ENCODE results near the gene TP53.
"Not testable (repeated sequence)": the region's sequence is repeated elsewhere in the genome, so short reads cannot be mapped to it uniquely, and the experiment has no call there.

TP53 gene

DNA sequence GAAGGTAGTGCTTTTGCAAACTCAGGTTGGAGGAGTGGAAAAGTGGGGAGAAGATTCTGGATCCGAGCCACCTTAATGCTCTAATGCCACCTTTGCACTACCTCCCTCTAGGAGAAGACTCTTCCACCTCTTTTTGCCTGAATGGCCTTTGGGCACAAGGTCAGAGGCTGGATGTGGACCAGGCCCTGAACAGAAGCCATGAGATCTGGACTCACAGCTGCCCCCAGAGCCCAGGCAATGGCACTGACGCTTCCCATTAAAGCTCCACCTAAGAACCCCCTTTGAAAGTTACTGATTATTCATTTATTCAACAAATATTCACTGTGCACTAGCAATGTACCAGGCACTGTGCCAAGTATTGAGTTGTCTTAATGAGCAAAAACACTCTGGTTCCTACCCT lies 54.2 kb downstream of the TP53 start:
- DNase-seq (ENCODE audit: low spot score in 2 of 2) (no peak), ATAC-seq (no peak)
- Mint-ChIP-seq H3K9me3 (no peaks in the 10 kb centered on the region), H3K4me1 (no peaks in the 10 kb centered on the region), H3K4me3 (no peak overlapping the region), H3K36me3 (peaks cover 5% of the 10 kb centered on the region), H3K27ac (peak overlapping the region; percentile 35)

- ATAC-seq, result peak; percentile 46
- H3K4me3 Mint-ChIP-seq, result no peak overlapping the region
- peak overlapping the region; percentile 40 for H3K27ac Mint-ChIP-seq
These were observed 54.8 kb downstream of the TP53 start for GRCh38 chr17:7632492-7632894.

DNA sequence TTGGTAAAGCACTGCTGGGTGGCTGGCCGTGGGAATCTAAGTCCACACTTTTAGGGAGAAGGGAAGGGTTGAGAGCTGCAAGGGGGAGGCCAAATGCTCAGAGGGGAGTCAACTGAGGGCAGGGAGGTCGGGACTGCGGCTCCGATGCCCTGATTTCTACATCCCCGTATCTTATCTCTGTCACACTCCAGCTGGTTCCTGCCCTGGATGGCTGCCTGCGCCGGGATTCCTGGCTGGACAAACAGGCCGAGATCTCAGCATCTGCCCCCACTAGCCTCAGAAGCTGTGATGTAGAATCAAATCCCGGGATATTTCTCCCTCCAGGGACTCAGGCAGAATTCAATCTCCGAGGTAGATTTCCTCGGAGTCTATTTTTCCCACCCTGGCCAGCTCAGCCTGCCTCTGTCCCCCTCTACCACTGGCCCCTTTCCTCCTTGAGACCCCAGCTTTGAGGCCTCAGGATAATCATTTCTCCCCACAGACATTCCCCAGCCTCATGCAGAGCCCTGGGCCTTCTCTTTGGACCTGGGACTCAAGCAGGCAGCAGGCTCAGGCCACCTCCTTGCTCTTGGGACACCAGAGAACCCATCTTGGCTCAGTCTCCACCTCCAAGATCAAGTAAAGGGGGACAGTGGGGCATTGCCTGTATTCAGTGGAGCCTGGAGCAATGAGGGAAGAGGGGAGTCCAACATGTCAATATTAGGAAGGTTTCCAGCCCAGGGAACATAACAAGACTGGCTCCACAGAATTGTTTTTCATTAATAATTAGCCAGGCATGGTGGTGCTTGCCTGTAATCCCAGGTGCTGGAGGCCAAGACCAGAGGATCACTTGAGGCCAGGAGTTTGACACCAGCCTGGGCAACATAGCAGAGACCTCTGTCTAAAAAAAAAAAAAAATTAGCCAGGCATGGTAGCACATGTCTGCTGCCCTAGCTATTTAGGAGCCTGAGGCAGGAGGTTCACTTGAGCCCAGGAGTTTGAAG lies 55.6 kb downstream of the TP53 start:
- peaks cover 6% of the 10 kb centered on the region for H3K36me3 Mint-ChIP-seq
- H3K27ac Mint-ChIP-seq, result peak overlapping the region; percentile 40
- no peaks in the 10 kb centered on the region for H3K9me3 Mint-ChIP-seq
- peaks cover 5% of the 10 kb centered on the region for H3K4me1 Mint-ChIP-seq
- ATAC-seq, result no peak
- DNase-seq (ENCODE audit: low spot score in 2 of 2), result no peak
- H3K4me3 Mint-ChIP-seq, result no peak overlapping the region

More at GRCh38 chr17:7632492-7632894, 54.8 kb downstream of the TP53 start:
- Mint-ChIP-seq H3K4me1 (no peaks in the 10 kb centered on the region), H3K9me3 (no peaks in the 10 kb centered on the region), H3K36me3 (peaks cover 6% of the 10 kb centered on the region)
- DNase-seq (ENCODE audit: low spot score in 2 of 2), result no peak

GRCh38 chr17:7629939-7630571 lies 57.2 kb downstream of the TP53 start, which contains the start of gene SHBG:
SHBG (plus strand) TSS chr17:7630135; CDS start chr17:7630173, 38 bp downstream.
- Mint-ChIP-seq H3K27ac (peak within 1 kb of the TSS; percentile 2), H3K4me3 (no peak within 1 kb of the TSS), H3K4me1 (peaks cover 12% of the 10 kb centered on the region), H3K36me3 (peaks cover 18% of the 10 kb centered on the region), H3K9me3 (no peaks in the 10 kb centered on the region)
- ATAC-seq, result no peak
- DNase-seq (ENCODE audit: low spot score in 2 of 2), result no peak

DNA sequence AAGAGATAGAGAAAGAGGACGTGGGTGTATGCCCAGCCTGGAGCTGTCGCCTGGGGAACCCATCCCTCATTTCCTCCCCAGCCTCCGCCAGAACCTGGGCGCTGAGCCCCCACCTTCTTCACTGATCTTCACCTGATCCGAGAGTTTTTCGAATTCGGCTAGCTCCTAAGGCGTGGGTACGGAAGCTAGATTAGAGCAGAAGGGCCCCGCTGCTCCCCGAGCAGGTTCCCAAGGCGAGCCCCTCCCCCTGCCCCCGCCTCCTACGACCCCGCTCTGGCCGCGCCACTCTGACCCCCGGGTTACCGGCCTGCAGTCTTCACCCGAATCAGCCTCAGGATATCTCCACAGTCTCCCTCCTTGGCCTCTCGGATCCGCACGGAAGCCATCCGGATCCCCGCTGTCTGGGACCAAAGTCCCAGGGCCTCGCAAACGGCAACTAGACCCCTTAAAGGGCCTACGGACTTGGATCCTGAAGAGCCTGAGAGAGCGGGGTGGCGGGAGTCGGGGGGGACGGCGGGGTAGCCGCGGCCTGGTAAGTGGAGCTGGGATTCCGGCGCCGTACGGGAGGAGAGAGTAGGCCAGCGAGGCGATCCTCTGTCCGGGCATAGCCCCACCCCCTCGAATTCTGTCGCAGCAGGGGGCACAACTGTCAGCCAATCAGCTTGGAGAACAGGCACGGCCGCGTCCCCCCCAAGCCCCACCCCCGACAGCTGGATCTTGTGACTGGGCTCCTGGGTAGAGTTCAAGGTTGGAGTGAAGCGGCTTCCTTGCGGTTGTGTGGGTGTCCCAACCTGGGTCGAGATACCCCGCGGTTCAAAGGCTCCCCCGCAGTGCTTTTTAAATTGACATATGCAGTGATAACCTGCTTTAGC lies 59.8 kb downstream of the TP53 start, which contains the start of gene SAT2:
TSS of gene SAT2 (minus strand) at position 572 of the 872 bp plus-strand sequence. CDS start at position 386, 186 bp downstream.
- H3K4me1 Mint-ChIP-seq, result peaks cover 12% of the 10 kb centered on the region
- DNase-seq (ENCODE audit: low spot score in 2 of 2) (peak; percentile 65 to 90), ATAC-seq (peak; percentile 96)
- peak within 1 kb of the TSS; percentile 78 for H3K27ac Mint-ChIP-seq
- no peaks in the 10 kb centered on the region for H3K9me3 Mint-ChIP-seq
- H3K36me3 Mint-ChIP-seq, result peaks cover 18% of the 10 kb centered on the region
- peak within 1 kb of the TSS; percentile 85 for H3K4me3 Mint-ChIP-seq

GRCh38 chr17:7626956-7627249 lies 60.4 kb downstream of the TP53 start:
- H3K4me1 Mint-ChIP-seq, result peaks cover 12% of the 10 kb centered on the region
- peak overlapping the region; percentile 85 for H3K4me3 Mint-ChIP-seq
- peaks cover 18% of the 10 kb centered on the region for H3K36me3 Mint-ChIP-seq
- peak overlapping the region; percentile 78 for H3K27ac Mint-ChIP-seq
- ATAC-seq, result no peak
- H3K9me3 Mint-ChIP-seq, result no peaks in the 10 kb centered on the region
- DNase-seq (ENCODE audit: low spot score in 2 of 2), result no peak

GRCh38 chr17:7626307-7626706 lies 61.0 kb downstream of the TP53 start:
- Mint-ChIP-seq H3K4me3 (peak overlapping the region; percentile 85), H3K27ac (no peak overlapping the region), H3K36me3 (peaks cover 18% of the 10 kb centered on the region), H3K9me3 (no peaks in the 10 kb centered on the region), H3K4me1 (peaks cover 12% of the 10 kb centered on the region)
- ATAC-seq (no peak), DNase-seq (ENCODE audit: low spot score in 2 of 2) (no peak)

- H3K36me3 Mint-ChIP-seq, result peaks cover 18% of the 10 kb centered on the region
- not testable (repeated sequence) for H3K27ac Mint-ChIP-seq; H3K9me3 Mint-ChIP-seq; ATAC-seq; DNase-seq (ENCODE audit: low spot score in 2 of 2)
- H3K4me3 Mint-ChIP-seq, result peak overlapping the region; percentile 85
- H3K4me1 Mint-ChIP-seq, result peaks cover 12% of the 10 kb centered on the region
These were observed 61.5 kb downstream of the TP53 start for GRCh38 chr17:7625749-7626148.

DNA sequence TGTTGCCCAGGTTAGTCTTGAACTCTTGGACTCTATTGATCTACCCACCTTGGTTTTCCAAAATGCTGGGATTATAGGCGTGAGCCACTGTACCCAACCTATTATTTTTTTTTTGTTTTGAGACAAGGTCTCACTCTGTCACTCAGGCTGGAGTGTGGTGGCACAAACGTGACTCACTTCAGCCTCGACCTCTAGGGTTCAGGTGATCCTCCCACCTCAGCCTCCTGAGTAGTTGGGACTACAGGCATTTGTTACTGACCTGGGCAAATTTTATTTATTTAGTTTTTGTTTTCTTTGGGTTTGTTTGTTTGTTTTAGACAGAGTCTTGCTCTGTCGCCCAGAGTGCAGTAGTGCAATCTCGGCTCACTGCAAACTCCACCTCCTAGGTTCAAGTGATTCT lies 63.6 kb downstream of the TP53 start:
- H3K4me1 Mint-ChIP-seq, result peaks cover 12% of the 10 kb centered on the region
- H3K36me3 Mint-ChIP-seq, result peaks cover 18% of the 10 kb centered on the region
- no peak overlapping the region for H3K4me3 Mint-ChIP-seq
- H3K9me3 Mint-ChIP-seq, result no peaks in the 10 kb centered on the region
- H3K27ac Mint-ChIP-seq, result no peak overlapping the region
- no peak for DNase-seq (ENCODE audit: low spot score in 2 of 2)
- ATAC-seq, result no peak

DNA sequence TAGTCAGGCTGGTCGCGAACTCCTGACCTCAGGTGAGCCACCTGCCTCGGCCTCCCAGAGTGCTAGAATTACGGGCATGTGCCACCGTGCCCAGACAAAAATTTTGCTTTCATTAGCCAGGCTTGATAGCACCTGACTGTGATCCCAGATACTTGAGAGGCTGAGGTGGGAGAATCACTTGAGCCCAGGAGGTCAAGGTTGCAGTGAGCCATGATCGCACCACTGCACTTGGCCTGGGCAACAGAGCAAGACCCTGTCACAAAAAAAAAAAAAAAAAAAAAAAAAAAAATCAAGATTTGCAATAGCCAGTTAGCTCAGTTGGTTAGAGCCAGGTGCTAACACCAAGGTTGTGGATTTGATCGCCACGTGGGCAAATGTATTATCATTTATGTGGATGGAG lies 66.5 kb downstream of the TP53 start:
- no peaks in the 10 kb centered on the region for H3K4me1 Mint-ChIP-seq
- peaks cover 6% of the 10 kb centered on the region for H3K36me3 Mint-ChIP-seq
- H3K27ac Mint-ChIP-seq, result no peak overlapping the region
- H3K9me3 Mint-ChIP-seq, result no peaks in the 10 kb centered on the region
- ATAC-seq (no peak), DNase-seq (ENCODE audit: low spot score in 2 of 2) (no peak)
- no peak overlapping the region for H3K4me3 Mint-ChIP-seq

GRCh38 chr17:7618608-7619007 lies 68.7 kb downstream of the TP53 start:
- no peak overlapping the region for H3K4me3 Mint-ChIP-seq
- no peaks in the 10 kb centered on the region for H3K9me3 Mint-ChIP-seq
- H3K4me1 Mint-ChIP-seq, result peaks cover 5% of the 10 kb centered on the region
- no peak overlapping the region for H3K27ac Mint-ChIP-seq
- ATAC-seq (no peak), DNase-seq (ENCODE audit: low spot score in 2 of 2) (no peak)
- H3K36me3 Mint-ChIP-seq, result peaks cover 9% of the 10 kb centered on the region
